GM12878 (cell line): ENCODE data around the gene PLIN3.
"Not testable (repeated sequence)": the region's sequence is repeated elsewhere in the genome, so short reads cannot be mapped to it uniquely, and the experiment has no call there.

ENCODE experiments used
- MLLT1 ChIP-seq: fragments of 450-650 bp; IDR thresholded peaks from 2 replicates; pipeline ENCODE4 v1.6.1; 2016; ENCODE audit warnings: mild to moderate bottlenecking
- NR2F1 ChIP-seq: fragments of 450-650 bp; conservative IDR thresholded peaks from 2 replicates; pipeline ENCODE4 v1.6.1; 2017; ENCODE audit warnings: mild to moderate bottlenecking
- ZNF217 ChIP-seq: fragments of 450-650 bp; IDR thresholded peaks from 2 replicates; pipeline ENCODE4 v1.6.1; 2017; ENCODE audit warnings: antibody characterized with exemption, mild to moderate bottlenecking

DNA sequence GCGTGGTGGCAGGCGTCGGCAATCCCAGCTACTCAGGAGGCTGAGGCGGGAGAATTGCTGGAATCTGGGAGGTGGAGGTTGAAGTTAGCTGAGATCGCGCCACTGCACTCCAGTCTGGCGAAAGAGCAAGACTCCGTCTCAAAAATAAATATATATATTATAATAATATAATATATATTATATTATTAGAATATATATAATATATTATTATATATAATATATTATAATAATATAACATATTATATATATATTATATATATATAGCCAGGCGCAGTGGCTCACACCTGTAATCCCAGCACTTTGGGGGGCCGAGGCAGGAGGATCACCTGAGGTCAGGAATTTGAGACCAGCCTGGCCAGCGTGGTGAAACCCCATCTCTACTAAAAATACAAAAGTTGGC, 25.5 kb upstream of the PLIN3 start:
- TF ChIP-seq ZNF217, NR2F1, MLLT1: not testable (repeated sequence)
